Ishikawa (cell line): ENCODE results near the gene TBC1D16.

ENCODE experiments used
- CEBPB ChIP-seq: IDR thresholded peaks from 2 replicates; pipeline ENCODE4 v1.6.1; 2012
- CREB1 ChIP-seq: IDR thresholded peaks from 2 replicates; pipeline ENCODE4 v1.6.1; 2012; ENCODE audit warnings: low read depth
- EGR1 ChIP-seq: IDR thresholded peaks from 2 replicates; pipeline ENCODE4 v1.6.1; 2012
- EP300 ChIP-seq: IDR thresholded peaks from 2 replicates; pipeline ENCODE4 v1.6.1; 2012; ENCODE audit warnings: borderline replicate concordance
- FOXM1 ChIP-seq: IDR thresholded peaks from 2 replicates; pipeline ENCODE4 v1.6.1; 2012; ENCODE audit warnings: low read depth, borderline replicate concordance
- MAX ChIP-seq: IDR thresholded peaks from 2 replicates; pipeline ENCODE4 v1.6.1; 2012
- NFIC ChIP-seq: IDR thresholded peaks from 2 replicates; pipeline ENCODE4 v1.6.1; 2012
- RAD21 ChIP-seq: IDR thresholded peaks from 2 replicates; pipeline ENCODE4 v1.6.1; 2012; ENCODE audit warnings: low read depth
- REST ChIP-seq: IDR thresholded peaks from 2 replicates; pipeline ENCODE4 v1.6.1; 2012; ENCODE audit warnings: low read depth, mild to moderate bottlenecking
- TAF1 ChIP-seq: IDR thresholded peaks from 2 replicates; pipeline ENCODE4 v1.6.1; 2012; ENCODE audit warnings: low read depth, mild to moderate bottlenecking
- TCF12 ChIP-seq: IDR thresholded peaks from 2 replicates; pipeline ENCODE4 v1.6.1; 2012; ENCODE audit warnings: low read depth
- TEAD4 ChIP-seq: IDR thresholded peaks from 2 replicates; pipeline ENCODE4 v1.6.1; 2012
- USF1 ChIP-seq: IDR thresholded peaks from 2 replicates; pipeline ENCODE4 v1.6.1; 2012
- YY1 ChIP-seq: IDR thresholded peaks from 2 replicates; pipeline ENCODE4 v1.6.1; 2012; ENCODE audit warnings: low read depth
- ZBTB7A ChIP-seq: IDR thresholded peaks from 2 replicates; pipeline ENCODE4 v1.6.1; 2012; ENCODE audit warnings: low read depth

Gene TBC1D16

GRCh38 chr17:80000981-80001775, 34.5 kb downstream of the TBC1D16 start:
- TF ChIP-seq FOXM1: no peak
- no peak for TF ChIP-seq EP300
- no peak for TF ChIP-seq CEBPB
- no peak for TF ChIP-seq TEAD4
- no peak for TF ChIP-seq USF1
- no peak for TF ChIP-seq ZBTB7A
- no peak for TF ChIP-seq NFIC
- no peak for TF ChIP-seq RAD21
- no peak for TF ChIP-seq MAX
- TF ChIP-seq TCF12: no peak
- TF ChIP-seq EGR1: no peak
- no peak for TF ChIP-seq YY1
- TF ChIP-seq CREB1: no peak
- no peak for TF ChIP-seq REST
- TF ChIP-seq TAF1: no peak

GRCh38 chr17:80000136-80000535, 35.5 kb downstream of the TBC1D16 start:
- no peak for TF ChIP-seq TCF12
- TF ChIP-seq USF1: no peak
- TF ChIP-seq CREB1: no peak
- no peak for TF ChIP-seq YY1
- no peak for TF ChIP-seq EGR1
- no peak for TF ChIP-seq NFIC
- TF ChIP-seq CEBPB: no peak

- TF ChIP-seq TEAD4: no peak
Observed at GRCh38 chr17:79997011-79997660, 38.5 kb downstream of the TBC1D16 start.

- TF ChIP-seq CREB1 (no peak), REST (no peak), YY1 (no peak), CEBPB (no peak), TAF1 (no peak)
Observed at GRCh38 chr17:79996291-79996690, 39.4 kb downstream of the TBC1D16 start.

- TF ChIP-seq FOXM1: no peak
- TF ChIP-seq EGR1: no peak
- TF ChIP-seq RAD21: no peak
- TF ChIP-seq REST: no peak
- TF ChIP-seq TAF1: no peak
- TF ChIP-seq USF1: no peak
Observed at GRCh38 chr17:79995696-79996095, 40.0 kb downstream of the TBC1D16 start.
